Cerebellar nuclear complex (tissue), 1 donor: Measurements from ENCODE around the gene CHRD.

Source experiments
- DNase-seq, 2 experiments: peaks; one replicate each; lab custom pipeline; 2025; lab: John Stamatoyannopoulos, UW

The CHRD gene

GRCh38 chr3:184382326-184383032 lies 2.6 kb downstream of the CHRD start:
- DNase-seq = no peak

- no peak for DNase-seq
These were observed 3.3 kb downstream of the CHRD start for GRCh38 chr3:184383033-184383740.

GRCh38 chr3:184384342-184384741 lies 4.5 kb downstream of the CHRD start:
- DNase-seq = no peak

GRCh38 chr3:184384856-184385422 lies 5.1 kb downstream of the CHRD start:
- no peak for DNase-seq

- DNase-seq = no peak
These were observed 6.4 kb downstream of the CHRD start for GRCh38 chr3:184386047-184386806.

- DNase-seq = no peak
These were observed 7.4 kb downstream of the CHRD start for GRCh38 chr3:184387174-184387714.

- DNase-seq = no peak
These were observed 8.5 kb downstream of the CHRD start for GRCh38 chr3:184388164-184388935.

GRCh38 chr3:184388936-184389230 lies 9.0 kb downstream of the CHRD start:
- DNase-seq = no peak

GRCh38 chr3:184389384-184389783 lies 9.5 kb downstream of the CHRD start:
- DNase-seq = no peak

GRCh38 chr3:184389935-184390528 lies 10.2 kb downstream of the CHRD start:
- no peak for DNase-seq

GRCh38 chr3:184391266-184391665 lies 11.4 kb downstream of the CHRD start:
- DNase-seq = no peak

GRCh38 chr3:184395320-184395660 lies 15.4 kb downstream of the CHRD start:
- no peak for DNase-seq

GRCh38 chr3:184399410-184399809 lies 19.6 kb downstream of the CHRD start:
- no peak for DNase-seq

- no peak for DNase-seq
These were observed 25.5 kb downstream of the CHRD start for GRCh38 chr3:184405075-184406030.

GRCh38 chr3:184409331-184409926 lies 29.6 kb downstream of the CHRD start:
- no peak for DNase-seq

GRCh38 chr3:184409946-184410500 lies 30.2 kb downstream of the CHRD start:
- DNase-seq = no peak

- DNase-seq = no peak
These were observed 34.8 kb downstream of the CHRD start for GRCh38 chr3:184414418-184415202.

- no peak for DNase-seq
These were observed 35.3 kb downstream of the CHRD start for GRCh38 chr3:184415203-184415490.
